GM18526 (cell line): ENCODE measurements around the gene CCDC88C.

Source experiments
- POLR2A ChIP-seq: IDR thresholded peaks from 3 replicates; pipeline ENCODE4 v1.6.1; 2011; ENCODE audit not compliant: insufficient read length; ENCODE audit errors: extremely low read depth

Gene CCDC88C

DNA sequence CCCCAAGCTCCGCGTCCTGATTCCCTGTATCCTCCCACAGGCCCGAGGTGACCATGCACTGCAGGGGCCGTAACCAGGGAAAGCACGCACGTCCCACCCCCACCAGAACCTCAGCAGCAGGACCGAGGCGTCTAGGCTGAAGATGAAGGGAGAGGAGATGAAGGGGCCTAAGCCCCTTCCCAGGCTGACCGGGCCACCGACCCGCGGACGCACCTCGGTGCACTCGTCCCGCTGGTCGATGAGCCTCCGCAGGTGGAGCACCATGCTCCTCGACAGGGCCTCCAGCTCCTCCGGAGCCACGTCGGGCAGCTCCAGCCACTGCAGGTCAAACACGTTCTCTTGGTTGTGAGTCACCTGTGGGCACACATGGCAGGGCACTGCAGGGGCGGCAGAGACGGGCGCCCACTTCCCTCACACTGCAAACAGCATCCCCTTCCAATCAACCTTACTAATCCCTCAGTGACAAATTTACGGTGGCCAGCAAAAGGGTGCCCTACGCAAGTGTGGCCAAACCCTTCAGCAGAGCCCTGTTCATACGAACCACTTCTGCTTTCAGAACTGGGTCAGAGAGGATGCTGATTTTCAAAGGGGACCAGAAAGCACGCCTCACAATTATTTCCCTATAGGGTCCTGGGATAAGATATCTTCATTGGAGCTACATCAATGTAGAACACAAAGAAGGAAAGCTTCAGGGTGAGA, 77.8 kb downstream of the CCDC88C start:
- no peak for TF ChIP-seq POLR2A

DNA sequence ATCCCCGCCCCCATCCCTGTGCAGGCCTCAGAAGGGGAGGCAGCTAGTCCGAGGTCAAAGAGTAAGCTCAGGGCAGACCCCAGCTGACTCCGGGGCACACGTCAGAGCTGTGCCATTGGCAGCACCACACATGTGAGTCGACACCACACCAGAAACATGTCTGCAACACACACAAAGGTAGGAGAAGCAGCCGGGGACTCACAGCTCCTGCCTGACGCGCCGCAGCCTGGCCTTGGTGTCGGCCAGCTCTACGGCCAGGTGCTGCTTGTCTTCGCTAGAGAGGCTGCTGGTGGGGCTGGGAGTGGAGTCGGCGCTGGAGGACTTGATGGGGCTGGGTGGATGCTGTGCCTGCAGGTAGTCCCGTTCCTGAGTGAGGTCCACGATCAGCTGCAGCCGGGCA, 78.5 kb downstream of the CCDC88C start:
- no peak for TF ChIP-seq POLR2A

DNA sequence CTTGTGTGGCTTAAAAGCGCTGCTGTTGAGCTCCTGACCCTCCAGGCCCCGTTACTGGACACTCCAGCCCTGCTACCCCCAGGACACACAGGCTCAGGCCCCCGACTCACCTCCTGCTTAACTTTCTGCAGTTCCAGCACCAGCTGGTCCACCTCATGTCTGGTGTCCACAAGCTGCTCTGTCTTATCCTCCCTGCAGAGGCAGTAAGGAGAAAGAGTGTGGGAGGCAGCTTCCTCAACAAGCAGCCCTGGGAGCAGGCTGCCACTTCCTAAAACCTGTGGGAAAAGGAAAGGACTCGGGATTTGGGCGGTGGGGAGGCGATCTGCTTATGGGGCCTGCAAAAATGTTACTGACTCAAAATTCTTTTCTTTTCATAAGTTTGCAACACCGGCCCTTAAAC, 79.2 kb downstream of the CCDC88C start:
- no peak for TF ChIP-seq POLR2A

DNA sequence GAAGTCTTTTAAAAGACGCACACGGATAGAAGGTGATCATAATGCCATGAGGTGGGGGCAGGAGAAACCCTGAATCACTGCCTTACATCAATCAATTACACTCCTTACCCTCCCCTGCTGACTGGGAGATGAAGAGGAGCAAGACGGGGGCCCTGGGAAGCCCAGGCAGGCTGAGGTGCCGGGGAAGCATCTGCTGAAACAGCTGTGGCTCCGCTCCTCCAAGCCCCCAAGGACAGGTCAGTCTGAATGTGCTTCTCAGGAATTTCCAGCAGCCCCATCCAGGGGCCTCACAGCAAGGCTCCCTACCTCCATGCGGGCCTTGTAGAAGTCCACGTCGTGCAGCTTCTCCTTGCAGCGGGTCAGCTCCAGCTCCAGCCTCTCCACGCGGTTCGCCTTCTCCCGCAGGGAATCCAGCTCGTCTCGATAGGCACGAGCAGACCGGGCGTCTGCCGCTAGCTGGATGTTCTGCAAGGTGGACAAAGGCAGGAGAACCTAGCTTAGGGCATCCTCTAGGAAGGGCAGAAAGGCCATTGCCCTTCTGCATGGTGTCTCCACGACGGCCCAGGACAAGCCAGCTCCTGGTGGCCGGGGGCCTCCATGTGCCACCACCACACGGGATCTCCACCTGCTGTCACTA, 79.8 kb downstream of the CCDC88C start:
- TF ChIP-seq POLR2A: no peak

DNA sequence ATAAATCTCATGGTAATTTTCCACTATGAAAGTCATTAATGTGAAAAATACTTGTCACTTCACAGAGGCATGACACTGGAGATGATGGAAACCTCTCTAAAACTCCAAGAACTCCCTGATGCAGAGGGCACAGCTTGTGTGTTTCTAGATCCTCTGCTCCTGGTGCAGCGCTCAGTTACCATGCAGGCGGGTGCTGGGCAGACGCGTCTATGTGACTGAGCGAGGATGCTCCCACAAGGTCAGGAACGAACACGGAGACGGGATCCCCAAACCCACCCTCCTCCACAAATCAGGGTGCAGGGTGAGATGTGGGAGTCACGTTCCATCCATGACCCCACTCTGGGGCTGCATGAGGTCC, 81.5 kb downstream of the CCDC88C start:
- TF ChIP-seq POLR2A: no peak

DNA sequence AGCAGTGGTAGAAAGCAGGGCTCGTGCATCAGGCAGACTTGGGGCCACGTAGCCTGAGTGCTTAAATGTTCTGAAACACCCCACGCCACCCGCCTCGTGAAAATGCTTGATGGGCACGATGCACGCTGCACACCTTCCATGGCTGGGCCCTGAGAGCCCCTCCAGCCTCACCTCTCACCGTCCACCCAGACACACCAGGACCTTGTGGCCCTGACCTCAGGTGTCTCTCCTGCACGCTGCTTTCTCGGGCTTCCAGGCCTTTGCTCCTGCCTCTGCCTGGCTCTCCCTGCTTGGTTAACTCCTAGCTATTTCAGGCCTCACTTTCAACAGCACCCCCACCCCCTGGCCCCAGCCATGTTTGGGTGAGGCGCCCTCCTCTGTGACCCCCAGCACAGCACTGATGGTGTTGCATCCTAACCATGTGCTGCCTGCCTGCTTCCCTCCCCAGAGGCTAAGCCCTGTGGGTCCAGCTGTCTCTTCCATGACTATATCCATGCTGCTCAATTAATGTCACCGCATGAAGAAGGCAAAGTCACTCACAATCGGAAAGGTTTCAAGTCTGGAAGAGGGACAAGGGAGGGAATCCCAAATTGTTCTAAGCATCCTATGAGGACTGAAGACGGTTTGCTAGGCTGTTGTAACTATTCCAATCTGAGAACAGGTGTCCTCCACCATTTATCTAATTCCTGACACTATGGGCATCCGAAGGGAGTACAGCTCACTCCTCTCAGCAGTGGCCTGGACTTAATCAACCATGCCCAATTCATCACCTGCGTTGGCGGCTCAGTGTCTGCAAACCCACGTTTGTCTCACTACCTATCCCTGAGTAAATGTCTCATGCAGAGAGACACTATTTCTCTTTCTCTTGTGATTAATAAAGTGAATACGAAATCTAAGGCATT, 82.2 kb downstream of the CCDC88C start:
- no peak for TF ChIP-seq POLR2A

DNA sequence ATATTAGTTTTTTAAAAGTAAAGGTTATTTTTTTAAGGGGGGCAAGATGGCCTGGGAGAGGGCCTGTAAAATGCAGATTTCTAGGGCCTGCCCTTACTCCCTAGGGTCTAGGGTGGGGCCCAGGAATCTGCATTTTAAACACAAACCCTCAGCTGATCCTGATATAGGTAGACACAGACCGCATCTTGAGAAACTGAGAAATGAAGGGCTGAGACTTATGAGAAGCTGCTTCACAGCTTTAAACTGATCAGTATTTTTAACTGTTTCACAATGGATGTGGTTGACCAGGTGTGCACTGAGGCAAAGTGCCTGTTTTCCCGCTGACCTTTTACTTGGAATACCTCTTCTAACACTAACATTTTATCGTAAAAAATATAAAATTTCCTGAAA, 84.0 kb downstream of the CCDC88C start:
- TF ChIP-seq POLR2A: no peak

DNA sequence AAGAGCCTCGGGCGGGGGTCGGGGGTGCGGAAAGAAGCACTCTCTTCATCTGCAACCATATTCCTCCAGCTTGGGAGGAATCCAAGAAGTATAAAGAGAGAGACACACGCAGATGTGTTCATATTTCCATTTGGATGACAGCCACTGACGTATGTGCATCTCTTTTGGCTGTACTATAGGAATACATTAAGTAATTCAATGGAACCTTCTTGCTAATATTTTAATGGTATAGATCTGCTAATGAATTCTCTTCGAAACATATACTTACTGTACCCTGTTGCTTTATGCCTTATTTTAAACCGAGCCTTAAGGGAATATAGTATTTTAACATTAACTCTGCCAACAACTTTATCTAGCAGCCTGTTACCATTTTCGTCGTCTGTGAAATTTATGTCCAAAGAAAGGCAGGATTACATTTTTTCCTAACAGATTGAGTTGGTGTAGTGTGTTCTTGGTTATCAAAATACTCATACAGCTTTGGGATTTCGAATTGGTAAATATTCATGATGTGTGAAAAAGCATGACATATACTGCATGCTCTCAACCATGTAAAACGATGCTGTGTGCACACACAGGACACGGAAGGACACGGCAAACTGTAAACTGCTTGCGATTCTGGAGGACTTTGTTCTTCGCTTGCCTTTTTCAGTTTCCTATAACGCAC, 84.5 kb downstream of the CCDC88C start:
- TF ChIP-seq POLR2A: no peak

DNA sequence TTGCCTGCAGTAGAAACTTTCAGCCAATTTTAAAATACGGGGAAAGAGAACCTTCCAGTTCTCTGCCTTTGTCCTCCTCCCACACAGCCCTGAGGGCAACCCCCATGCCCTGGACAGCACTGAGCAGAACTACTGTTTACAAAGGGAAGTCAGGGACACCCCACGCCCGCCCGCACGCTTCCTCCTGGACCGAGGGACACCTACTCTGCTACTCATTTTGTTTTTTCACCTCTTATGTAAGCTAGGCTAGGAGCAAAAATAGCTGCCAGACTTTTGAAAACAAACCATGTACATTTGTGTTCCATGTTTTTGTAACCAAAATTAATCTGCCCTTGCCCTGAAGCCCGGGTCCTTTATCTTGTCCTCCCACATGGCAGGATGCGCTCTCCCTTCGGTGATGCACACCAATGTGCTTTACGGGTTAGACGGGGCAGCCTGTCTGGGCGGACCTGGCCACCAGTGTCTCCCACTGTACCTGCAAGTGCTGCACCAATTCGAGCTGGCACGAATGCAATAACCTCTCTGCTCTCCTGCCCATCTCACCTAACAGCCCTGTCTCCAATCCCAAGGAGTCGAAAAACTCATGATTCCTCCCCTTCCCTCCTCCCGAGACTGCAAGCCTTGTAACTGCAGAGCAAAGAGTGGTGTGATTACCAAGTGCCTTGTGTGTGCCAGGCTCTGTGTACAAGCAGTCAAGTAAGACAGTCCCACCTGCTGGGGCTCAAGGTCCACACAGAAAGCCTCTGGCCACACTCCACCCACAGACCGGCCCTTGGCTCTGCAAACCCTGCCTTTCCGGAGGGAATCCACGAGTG, 85.2 kb downstream of the CCDC88C start:
- TF ChIP-seq POLR2A: no peak

DNA sequence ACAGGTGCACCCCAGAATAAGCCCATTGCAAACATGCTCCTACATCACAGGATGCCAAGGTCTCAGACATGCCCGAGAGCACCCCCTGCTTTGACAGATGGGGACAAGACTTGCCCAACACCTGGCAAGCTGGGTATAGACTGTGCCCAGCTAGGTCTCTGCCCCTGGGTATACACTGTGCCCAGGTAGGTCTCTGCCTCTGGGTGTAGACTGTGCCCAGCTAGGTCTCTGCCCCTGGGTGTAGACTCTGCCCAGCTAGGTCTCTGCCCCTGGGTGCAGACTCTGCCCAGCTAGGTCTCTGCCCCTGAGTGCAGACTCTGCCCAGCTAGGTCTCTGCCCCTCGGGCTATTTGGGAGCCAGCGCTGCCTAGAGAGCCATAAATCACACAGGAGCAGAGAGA, 85.9 kb downstream of the CCDC88C start:
- no peak for TF ChIP-seq POLR2A

DNA sequence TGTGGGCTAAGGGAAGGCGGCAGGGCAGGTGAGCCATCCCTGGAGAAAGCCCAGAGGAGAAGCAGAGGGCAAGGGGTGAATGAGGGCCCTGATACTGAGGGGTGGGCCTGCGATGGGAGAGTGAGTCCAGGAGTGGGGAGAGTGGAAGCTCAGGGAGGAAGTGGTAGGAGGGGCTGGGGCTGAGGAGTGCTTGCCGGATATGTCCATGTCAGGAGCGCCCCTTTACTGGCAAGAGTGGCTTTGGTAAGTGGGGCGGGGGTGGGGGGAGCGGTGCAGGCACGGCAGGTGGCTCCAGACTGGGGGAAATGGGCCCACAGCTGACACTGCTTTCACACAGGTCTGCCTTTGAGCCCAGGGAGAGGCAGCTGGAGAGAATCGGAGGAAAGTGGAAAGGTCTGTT, 86.8 kb downstream of the CCDC88C start:
- no peak for TF ChIP-seq POLR2A

DNA sequence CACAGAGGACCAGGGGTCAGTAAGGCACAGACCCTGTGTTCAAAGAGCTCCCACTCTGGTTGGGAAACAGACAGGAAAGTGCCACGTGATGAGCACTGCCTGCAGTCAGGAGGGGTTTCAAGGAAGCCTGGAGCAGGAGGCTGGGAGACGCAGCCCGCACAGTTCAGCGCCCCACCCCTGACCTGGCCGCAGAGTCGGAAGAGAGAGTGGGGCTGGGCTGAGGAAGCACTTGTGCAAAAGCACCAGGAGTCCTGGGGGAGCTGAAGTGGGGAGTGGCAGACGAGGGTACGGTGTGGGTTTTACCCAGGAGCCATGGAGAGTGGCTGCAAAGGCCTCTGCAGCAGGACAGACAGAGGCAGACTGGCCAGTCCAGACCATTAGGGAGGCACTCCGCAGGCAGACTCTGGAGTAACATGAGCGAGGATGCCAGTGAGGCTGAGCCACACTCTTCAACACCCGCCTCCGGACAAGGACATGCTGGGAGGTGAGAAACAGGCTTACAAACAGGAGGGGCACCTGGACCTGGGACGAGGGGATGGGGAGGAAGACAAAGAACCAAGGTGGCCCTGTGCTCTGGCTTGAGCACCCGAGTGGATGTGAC, 87.4 kb downstream of the CCDC88C start:
- TF ChIP-seq POLR2A: no peak

DNA sequence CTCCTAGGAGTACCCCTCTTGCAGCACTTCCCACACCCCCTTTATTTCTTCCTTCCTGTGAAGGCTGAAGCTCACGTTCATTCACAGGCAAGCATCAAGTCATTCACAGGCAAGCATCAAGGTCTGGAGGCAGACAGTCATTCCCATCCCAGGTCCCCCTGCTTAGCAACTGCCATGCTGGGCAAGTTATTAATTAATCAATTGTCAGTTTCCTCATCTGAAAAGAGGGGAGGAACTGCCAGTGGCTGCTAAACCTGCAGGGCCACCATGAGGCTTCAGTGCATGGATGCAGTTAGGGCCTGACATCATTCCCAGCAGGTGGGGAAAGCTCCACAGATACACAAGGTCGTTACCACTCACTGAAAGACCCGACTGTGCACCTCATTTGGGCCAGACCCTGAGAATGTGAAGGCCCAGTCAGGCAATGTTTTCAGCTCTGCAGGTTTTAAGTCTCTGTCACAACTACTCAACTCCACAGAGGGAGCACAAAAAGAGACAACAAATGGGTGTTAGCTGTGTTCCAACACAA, 88.1 kb downstream of the CCDC88C start:
- no peak for TF ChIP-seq POLR2A

DNA sequence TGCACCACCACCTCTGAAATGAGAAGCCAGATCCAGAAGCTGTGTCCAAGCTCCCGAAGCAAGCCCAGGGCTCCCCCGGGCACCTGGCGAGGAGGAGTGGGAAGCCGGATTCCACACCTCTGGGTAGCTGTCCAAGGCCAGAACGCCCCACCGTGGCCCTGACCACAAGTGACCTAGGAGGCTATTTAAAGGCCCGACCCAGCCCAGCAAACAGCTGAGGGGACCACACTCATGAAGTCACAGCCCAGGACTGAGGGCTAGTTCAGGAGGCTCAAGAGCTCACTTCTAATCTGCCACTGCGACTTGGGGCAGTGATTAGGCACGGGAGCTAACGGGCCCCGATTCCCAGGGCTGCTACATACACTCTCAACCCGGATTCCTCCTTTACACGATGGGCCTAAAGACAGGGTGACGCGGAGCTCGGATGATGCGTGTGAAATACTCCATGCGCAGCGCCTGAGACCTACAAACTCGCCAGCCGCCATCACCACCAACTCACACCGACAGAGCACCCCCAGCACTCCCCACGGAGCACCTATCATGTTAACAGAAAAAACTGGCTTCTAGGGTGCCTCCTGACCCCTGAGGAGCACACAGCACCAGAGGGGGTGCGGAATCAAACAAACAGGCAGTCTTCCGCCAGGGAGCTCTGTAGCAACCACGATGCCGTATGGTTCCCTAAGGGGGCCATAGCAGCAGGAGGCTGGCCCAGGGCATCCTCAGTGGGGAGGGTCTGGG, 89.1 kb downstream of the CCDC88C start:
- no peak for TF ChIP-seq POLR2A
